Neural cell (in vitro differentiated cells): ENCODE measurements around the gene MYRF. TPM values are rescaled to one million over a fixed set of nuclear protein-coding genes. Genes with fewer than 3 reads are reported as not detected.

ENCODE experiments used
- H2AFZ ChIP-seq: fragments of 200-600, 300-800 bp; sonication (generic), shearing (Covaris generic); 2 replicates; pipeline ENCODE4 v1.6.0; 2014; ENCODE audit warnings: low read depth, mild to moderate bottlenecking, antibody characterized with exemption, low read length, moderate library complexity
- H3F3A ChIP-seq: fragments of 200-600 bp; shearing (Covaris generic); 2 replicates; pipeline ENCODE4 v1.6.1; 2016; ENCODE audit warnings: mild to moderate bottlenecking, moderate library complexity, mixed read lengths, antibody characterized with exemption, low read length; ENCODE audit not compliant: insufficient read depth, poor library complexity, severe bottlenecking
- H3K27ac ChIP-seq: fragments of 200-600, 300-800 bp; sonication (generic), shearing (Covaris generic); 2 replicates; pipeline ENCODE4 v1.5.1; 2014; ENCODE audit warnings: mild to moderate bottlenecking, low read length, moderate library complexity
- H3K27me3 ChIP-seq: fragments of 300-800, 200-600 bp; sonication (generic), shearing (Covaris generic); 2 replicates; pipeline ENCODE4 v1.6.0; 2014; ENCODE audit warnings: mild to moderate bottlenecking, low read depth, low read length, moderate library complexity; ENCODE audit not compliant: insufficient read depth
- H3K36me3 ChIP-seq: fragments of 300-800, 200-600 bp; sonication (generic), shearing (Covaris generic); 2 replicates; pipeline ENCODE4 v1.5.1; 2014; ENCODE audit warnings: mild to moderate bottlenecking, antibody characterized with exemption, low read length, moderate library complexity; ENCODE audit not compliant: insufficient read depth
- H3K4me2 ChIP-seq: fragments of 300-800, 200-600 bp; sonication (generic), shearing (Covaris generic); 2 replicates; pipeline ENCODE4 v1.6.0; 2014; ENCODE audit warnings: mild to moderate bottlenecking, low read length
- H3K4me3 ChIP-seq: fragments of 300-800, 200-600 bp; sonication (generic), shearing (Covaris generic); 2 replicates; pipeline ENCODE4 v1.5.1; 2014; ENCODE audit warnings: mild to moderate bottlenecking, low read length, moderate library complexity
- H3K79me2 ChIP-seq: fragments of 200-600 bp; shearing (Covaris generic); replicated peaks from 2 replicates; pipeline ENCODE4 v1.6.0; 2014; ENCODE audit warnings: mild to moderate bottlenecking, low read length, moderate library complexity; ENCODE audit not compliant: insufficient read depth
- H3K9ac ChIP-seq: fragments of 300-800, 200-600 bp; sonication (generic), shearing (Covaris generic); 2 replicates; pipeline ENCODE4 v1.6.1; 2016; ENCODE audit warnings: mild to moderate bottlenecking, low read length, mixed read lengths
- H3K9me2 ChIP-seq: fragments of 200-600 bp; shearing (Covaris generic); 2 replicates; pipeline ENCODE4 v1.6.1; 2016; ENCODE audit warnings: mild to moderate bottlenecking, low read length, mixed read lengths; ENCODE audit not compliant: insufficient read depth
- H3K9me3 ChIP-seq: fragments of 200-600, 300-800 bp; sonication (generic), shearing (Covaris generic); 2 replicates; pipeline ENCODE4 v1.6.1; 2016; ENCODE audit warnings: mild to moderate bottlenecking, mixed run types, low read length, moderate library complexity, mixed read lengths
- H4K20me1 ChIP-seq: fragments of 200-600 bp; shearing (Covaris generic); 2 replicates; pipeline ENCODE4 v1.6.1; 2016; ENCODE audit warnings: mild to moderate bottlenecking, mixed run types; ENCODE audit not compliant: insufficient read depth
- EP300 ChIP-seq: fragments of 450-650 bp; conservative IDR thresholded peaks from 2 replicates; pipeline ENCODE4 v1.6.1; 2014; ENCODE audit warnings: antibody characterized with exemption, mild to moderate bottlenecking, moderate library complexity; ENCODE audit not compliant: poor library complexity, severe bottlenecking
- EZH2 ChIP-seq: fragments of 200-600, 300-800 bp; shearing (Covaris generic), sonication (generic); IDR thresholded peaks from 2 replicates; pipeline ENCODE4 v1.6.1; 2014; ENCODE audit warnings: antibody characterized with exemption, low read length, borderline replicate concordance, mild to moderate bottlenecking; ENCODE audit not compliant: insufficient read depth, poor library complexity, severe bottlenecking
- MXI1 ChIP-seq: fragments of 450-650 bp; conservative IDR thresholded peaks from 2 replicates; pipeline ENCODE4 v1.6.1; 2014; ENCODE audit warnings: antibody characterized with exemption, mild to moderate bottlenecking; ENCODE audit not compliant: poor library complexity, severe bottlenecking
- POLR2AphosphoS5 ChIP-seq: IDR thresholded peaks from 2 replicates; pipeline ENCODE4 v1.6.1; 2012
- RAD21 ChIP-seq: fragments of 450-650 bp; conservative IDR thresholded peaks from 2 replicates; pipeline ENCODE4 v1.6.1; 2014; ENCODE audit warnings: antibody characterized with exemption, mild to moderate bottlenecking, moderate library complexity
- SMC3 ChIP-seq: fragments of 450-650 bp; conservative IDR thresholded peaks from 2 replicates; pipeline ENCODE4 v1.6.1; 2014; ENCODE audit warnings: antibody characterized with exemption, mild to moderate bottlenecking, moderate library complexity; ENCODE audit not compliant: poor library complexity
- TAF1 ChIP-seq: IDR thresholded peaks from 2 replicates; pipeline ENCODE4 v1.6.1; 2012; ENCODE audit warnings: low read depth
- polyA plus RNA-seq: library from polyadenylated mRNA; depleted of rRNA; stranded (reverse); fragments of >200 nt; gene quantifications from 2 replicates; pipeline ENCODE4 v1.2.3, GENCODE V29; 2014
- TF ChIP-seq, protein P1 (sequence below): IDR thresholded peaks from 2 replicates; pipeline ENCODE4 v1.6.1; 2012; ENCODE audit warnings: borderline replicate concordance
- TF ChIP-seq, protein P2 (sequence below): fragments of 450-650 bp; IDR thresholded peaks from 2 replicates; pipeline ENCODE4 v1.5.1; 2014; ENCODE audit warnings: antibody characterized with exemption, mild to moderate bottlenecking, moderate library complexity; ENCODE audit not compliant: poor library complexity, severe bottlenecking

Gene MYRF
- polyA plus RNA-seq, 1 donor from 2014 or later: 0.16 TPM

DNA sequence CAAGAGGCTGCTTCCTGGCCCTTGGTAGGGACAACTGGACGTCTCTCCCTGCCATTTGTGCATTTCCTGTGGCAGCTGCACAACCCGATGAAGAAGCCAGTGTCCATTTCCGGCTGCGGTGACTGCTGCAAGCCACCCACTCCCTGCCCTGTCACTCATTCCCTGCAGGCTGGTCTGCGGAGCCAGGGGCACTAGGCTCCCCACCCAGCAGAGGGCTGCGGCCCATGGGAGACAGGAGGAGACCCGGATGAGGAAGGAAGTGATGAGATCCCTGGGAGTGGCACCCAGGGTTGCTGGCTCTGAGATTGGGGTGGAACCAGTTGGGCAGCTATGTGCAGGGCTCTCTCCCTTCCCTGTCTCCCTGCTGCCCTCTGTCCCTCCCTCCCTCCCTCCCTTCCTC is 10.0 kb upstream of the MYRF start:
- no peaks in the 10 kb centered on the region for H3K36me3 ChIP-seq
- no peak overlapping the region for H3K27ac ChIP-seq
- H2AFZ ChIP-seq: no peak overlapping the region

DNA sequence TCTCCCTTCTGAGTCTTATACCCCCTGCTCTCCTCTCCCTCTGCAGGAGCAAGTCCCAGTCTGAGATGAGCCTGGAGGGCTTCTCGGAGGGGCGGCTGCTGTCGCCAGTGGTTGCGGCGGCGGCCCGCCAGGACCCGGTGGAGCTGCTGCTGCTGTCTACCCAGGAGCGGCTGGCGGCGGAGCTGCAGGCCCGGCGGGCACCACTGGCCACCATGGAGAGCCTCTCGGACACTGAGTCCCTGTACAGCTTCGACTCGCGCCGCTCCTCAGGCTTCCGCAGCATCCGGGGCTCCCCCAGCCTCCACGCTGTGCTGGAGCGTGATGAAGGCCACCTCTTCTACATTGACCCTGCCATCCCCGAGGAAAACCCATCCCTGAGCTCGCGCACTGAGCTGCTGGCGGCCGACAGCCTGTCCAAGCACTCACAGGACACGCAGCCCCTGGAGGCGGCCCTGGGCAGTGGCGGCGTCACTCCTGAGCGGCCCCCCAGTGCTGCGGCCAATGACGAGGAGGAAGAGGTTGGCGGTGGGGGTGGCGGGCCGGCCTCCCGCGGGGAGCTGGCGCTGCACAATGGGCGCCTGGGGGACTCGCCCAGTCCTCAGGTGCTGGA is 8.8 kb upstream of the MYRF start:
- no peak for TF ChIP-seq SMC3
- no peak for TF ChIP-seq TAF1
- TF ChIP-seq, protein P1, sequence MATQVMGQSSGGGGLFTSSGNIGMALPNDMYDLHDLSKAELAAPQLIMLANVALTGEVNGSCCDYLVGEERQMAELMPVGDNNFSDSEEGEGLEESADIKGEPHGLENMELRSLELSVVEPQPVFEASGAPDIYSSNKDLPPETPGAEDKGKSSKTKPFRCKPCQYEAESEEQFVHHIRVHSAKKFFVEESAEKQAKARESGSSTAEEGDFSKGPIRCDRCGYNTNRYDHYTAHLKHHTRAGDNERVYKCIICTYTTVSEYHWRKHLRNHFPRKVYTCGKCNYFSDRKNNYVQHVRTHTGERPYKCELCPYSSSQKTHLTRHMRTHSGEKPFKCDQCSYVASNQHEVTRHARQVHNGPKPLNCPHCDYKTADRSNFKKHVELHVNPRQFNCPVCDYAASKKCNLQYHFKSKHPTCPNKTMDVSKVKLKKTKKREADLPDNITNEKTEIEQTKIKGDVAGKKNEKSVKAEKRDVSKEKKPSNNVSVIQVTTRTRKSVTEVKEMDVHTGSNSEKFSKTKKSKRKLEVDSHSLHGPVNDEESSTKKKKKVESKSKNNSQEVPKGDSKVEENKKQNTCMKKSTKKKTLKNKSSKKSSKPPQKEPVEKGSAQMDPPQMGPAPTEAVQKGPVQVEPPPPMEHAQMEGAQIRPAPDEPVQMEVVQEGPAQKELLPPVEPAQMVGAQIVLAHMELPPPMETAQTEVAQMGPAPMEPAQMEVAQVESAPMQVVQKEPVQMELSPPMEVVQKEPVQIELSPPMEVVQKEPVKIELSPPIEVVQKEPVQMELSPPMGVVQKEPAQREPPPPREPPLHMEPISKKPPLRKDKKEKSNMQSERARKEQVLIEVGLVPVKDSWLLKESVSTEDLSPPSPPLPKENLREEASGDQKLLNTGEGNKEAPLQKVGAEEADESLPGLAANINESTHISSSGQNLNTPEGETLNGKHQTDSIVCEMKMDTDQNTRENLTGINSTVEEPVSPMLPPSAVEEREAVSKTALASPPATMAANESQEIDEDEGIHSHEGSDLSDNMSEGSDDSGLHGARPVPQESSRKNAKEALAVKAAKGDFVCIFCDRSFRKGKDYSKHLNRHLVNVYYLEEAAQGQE: no peak
- TF ChIP-seq EZH2: no peak
- no peak for TF ChIP-seq MXI1
- TF ChIP-seq, protein P2, sequence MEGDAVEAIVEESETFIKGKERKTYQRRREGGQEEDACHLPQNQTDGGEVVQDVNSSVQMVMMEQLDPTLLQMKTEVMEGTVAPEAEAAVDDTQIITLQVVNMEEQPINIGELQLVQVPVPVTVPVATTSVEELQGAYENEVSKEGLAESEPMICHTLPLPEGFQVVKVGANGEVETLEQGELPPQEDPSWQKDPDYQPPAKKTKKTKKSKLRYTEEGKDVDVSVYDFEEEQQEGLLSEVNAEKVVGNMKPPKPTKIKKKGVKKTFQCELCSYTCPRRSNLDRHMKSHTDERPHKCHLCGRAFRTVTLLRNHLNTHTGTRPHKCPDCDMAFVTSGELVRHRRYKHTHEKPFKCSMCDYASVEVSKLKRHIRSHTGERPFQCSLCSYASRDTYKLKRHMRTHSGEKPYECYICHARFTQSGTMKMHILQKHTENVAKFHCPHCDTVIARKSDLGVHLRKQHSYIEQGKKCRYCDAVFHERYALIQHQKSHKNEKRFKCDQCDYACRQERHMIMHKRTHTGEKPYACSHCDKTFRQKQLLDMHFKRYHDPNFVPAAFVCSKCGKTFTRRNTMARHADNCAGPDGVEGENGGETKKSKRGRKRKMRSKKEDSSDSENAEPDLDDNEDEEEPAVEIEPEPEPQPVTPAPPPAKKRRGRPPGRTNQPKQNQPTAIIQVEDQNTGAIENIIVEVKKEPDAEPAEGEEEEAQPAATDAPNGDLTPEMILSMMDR: no peak
- TF ChIP-seq POLR2AphosphoS5: no peak
- no peak for TF ChIP-seq RAD21
- TF ChIP-seq EP300: no peak
- H3K36me3 ChIP-seq: no peaks in the 10 kb centered on the region

More for the DNA sequence above, 10.0 kb upstream of the MYRF start:
- Histone ChIP-seq H3K9me3 (no peaks in the 10 kb centered on the region), H3K9me2 (no peaks in the 10 kb centered on the region), H3K9ac (no peak overlapping the region), H3F3A (no peaks in the 10 kb centered on the region), H4K20me1 (no peaks in the 10 kb centered on the region), H3K79me2 (no peaks in the 10 kb centered on the region), H3K4me2 (no peak overlapping the region), H3K4me3 (no peak overlapping the region), H3K27me3 (no peaks in the 10 kb centered on the region)
- TF ChIP-seq SMC3: no peak
- TF ChIP-seq, protein P1: no peak
- TF ChIP-seq POLR2AphosphoS5: no peak
- TF ChIP-seq, protein P2: no peak
- no peak for TF ChIP-seq EP300
- TF ChIP-seq TAF1: no peak
- no peak for TF ChIP-seq MXI1

More for the DNA sequence above, 8.8 kb upstream of the MYRF start:
- Histone ChIP-seq H3K27ac (no peak overlapping the region), H3K4me3 (no peak overlapping the region), H4K20me1 (no peaks in the 10 kb centered on the region), H3K4me2 (no peak overlapping the region), H3F3A (no peaks in the 10 kb centered on the region), H3K27me3 (no peaks in the 10 kb centered on the region), H3K9me2 (no peaks in the 10 kb centered on the region), H2AFZ (no peak overlapping the region), H3K9me3 (no peaks in the 10 kb centered on the region), H3K9ac (no peak overlapping the region), H3K79me2 (no peaks in the 10 kb centered on the region)
